ENCODE measurements around the gene DEPP1.

DEPP1 gene

DNA sequence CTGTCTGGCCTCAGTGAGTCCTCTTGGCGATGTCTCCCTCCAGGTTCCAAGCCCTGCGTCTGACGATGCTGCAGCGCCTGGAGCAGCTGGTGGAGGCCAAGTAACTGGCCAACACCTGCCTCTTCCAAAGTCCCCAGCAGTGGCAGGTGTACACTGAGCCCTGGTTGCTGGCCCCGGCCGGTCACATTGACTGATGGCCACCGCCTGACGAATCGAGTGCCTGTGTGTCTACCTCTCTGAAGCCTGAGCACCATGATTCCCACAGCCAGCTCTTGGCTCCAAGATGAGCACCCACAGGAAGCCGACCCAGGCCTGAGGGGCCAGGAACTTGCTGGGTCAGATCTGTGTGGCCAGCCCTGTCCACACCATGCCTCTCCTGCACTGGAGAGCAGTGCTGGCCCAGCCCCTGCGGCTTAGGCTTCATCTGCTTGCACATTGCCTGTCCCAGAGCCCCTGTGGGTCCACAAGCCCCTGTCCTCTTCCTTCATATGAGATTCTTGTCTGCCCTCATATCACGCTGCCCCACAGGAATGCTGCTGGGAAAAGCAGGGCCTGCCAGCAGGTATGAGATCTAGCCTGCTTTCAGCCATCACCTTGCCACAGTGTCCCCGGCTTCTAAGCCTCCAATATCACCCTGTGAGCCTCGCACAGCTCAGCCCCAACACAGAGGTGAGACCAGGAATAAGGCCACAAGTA lies 14.8 kb upstream of the DEPP1 start:
- DNase-seq = no peak

DNA sequence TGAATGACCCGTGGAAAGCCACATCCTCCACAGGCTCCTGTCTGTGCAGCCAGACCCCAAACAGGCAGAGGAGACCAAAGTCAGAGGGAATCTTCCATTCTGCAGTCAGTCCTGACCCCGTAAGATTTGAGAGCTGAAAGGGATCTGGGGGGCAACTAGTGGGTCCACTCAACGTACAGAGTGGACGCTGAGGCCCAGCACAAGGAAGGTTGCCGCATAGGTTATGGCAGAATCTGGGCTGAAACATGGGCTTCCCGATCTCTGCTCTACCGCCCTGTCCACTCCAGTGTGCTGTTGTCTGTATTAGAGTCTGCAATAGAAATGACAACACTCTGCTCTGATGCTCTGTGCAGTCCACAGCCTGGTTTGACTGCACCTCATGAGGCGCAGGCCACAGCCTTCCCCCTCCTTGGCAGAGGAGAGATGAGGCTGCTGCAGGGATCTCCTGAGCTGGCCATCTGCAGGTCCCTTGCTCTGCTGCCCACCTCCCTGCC lies 14.2 kb upstream of the DEPP1 start:
- no peak for DNase-seq

DNA sequence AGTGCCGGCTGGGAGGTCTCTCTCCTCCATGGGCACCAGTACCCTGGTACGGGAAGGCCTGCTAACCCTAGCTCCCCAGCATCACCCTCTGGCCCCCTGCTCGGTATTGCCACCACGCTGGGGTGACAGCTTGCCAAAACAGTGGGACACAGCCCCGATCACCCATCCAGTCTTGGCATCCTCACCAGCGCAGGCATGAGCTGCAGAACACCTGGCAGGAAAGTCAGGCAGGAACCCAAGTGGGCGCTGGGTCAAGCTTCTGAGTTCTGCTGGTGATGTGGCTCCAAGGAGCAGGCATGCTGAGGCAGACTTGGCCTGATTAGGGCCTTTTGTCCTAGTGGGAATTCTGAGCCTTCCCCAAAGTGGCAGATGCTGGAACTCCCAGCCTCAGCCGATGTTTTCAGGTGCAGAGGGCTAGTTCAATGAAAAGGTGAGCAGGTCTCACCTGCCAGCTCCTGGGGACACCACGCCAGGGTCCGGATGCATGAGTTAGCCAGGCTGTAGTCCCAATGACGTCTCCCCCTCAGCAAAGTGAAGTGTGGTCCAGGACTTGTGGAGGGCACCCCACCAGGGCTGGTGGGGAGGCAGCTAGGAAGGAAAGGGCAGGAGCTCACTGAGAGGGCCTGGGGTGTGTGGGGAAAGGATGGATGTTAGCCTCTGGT lies 13.6 kb upstream of the DEPP1 start:
- DNase-seq = no peak

DNA sequence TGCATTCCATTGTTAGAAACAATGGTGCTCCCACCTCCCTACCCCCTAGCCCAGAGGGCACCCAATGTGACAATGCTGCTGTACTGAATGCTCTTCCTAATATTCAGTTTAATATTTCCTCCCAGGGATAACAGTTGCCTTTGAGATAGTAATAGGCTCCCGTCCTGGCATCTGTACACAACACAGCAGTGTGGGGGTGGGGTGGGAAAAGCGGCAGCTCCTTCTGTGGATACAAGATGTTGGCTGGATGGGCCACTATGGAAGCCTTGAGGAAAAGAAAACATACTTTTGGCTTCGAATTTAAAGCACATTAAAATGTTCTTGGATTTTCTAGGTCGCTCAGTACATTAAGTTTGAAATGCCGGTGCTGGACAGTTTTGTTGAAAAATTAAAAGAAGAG lies 13.0 kb upstream of the DEPP1 start:
- no peak for DNase-seq

DNA sequence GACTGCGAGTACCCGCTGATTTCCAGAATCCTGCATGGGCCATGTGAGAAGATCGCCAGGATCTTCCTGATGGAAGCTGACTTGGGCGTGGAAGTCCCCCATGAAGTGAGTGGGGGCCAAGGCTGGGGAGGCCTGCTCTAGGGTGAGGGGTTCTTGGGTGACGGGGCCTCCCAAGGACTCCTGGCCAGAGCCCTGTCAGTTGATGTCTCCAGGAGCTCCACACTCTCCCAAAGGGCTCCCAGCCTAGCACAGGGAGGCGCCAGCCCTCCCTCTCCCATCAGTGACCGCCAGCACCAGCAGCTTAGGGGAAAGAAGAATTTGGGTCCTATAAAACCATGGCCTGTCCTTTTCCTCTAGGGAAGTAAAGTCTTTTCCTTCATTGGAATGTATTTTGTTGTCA lies 12.4 kb upstream of the DEPP1 start:
- no peak for DNase-seq

DNA sequence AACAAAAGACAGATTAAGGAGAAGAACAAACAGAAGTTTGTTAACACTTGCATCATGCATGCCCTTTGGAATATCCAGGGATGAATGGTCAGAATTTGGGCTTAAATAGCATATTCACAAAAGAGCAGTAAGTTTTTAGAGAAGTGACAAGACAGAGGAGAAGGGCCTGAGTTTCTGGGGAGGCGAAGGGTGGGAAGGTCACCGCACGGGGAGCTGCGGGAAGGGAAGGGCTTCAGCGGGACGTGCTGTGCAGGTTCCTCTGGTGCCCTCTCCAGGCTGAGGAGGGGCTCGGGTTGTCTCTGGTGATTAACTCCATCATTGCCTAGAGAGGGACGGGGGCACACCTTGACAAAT lies 11.7 kb upstream of the DEPP1 start:
- DNase-seq = no peak

DNA sequence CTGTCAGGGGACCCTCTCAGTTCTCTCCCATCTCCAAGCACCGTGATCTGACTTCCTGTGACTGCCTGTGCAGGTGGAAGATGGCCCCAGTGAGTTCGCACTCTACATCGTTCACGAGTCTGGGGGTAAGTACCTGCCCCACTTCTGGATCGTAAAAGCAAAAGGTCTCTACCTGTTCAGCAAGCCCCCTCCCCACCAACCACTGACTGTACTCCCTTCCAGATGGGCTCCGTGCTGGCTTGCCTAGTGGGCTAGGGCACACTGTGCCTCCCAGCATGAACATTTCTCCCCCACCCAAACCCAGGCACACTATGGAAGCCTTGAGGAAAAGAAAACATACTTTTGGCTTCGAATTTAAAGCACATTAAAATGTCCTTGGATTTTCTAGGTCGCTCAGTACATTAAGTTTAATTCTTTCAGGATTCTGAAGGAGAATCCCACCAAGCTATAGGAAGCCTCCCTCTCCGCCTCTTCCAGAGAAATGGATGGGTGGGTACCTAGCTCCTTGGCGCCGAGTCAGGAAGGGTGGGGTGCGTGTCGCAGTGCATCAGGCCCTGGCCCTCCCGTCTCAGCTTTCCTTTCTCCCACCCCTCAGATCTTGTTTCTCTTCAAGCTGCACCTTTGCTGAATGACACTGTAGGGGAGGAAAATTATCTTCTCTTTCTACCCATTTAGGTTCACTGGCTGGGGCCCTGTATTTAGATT lies 11.1 kb upstream of the DEPP1 start:
- DNase-seq = no peak

DNA sequence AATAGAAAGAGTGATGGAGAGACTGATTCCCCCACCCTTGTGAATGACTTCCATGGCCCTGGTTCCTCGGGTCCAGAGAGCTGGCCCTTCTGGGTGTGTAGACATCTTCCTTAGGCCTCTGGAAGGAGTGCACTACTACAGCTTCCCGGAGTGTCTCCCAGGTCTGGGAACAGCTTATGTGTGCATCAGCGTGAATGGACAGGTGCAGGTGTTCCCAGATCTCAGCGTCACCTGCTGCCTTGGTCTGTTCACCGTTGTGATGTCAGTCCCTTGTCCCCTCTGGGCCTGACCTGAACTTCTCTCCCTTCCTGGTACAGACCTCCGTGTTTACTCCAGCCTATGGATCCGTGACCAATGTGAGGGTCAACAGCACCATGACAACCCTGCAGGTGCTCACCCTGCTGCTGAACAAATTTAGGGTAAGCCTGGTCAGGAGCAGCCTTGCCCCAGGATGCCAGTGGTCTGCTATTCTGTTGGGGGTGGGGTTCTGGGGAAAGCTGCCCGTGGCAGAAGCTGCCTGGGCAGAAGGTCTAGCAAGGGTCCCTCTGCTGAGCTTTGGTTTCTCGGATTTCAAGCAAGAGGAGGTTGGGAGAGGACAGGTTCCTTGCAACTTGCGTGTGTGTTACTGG lies 10.5 kb upstream of the DEPP1 start:
- DNase-seq = no peak

DNA sequence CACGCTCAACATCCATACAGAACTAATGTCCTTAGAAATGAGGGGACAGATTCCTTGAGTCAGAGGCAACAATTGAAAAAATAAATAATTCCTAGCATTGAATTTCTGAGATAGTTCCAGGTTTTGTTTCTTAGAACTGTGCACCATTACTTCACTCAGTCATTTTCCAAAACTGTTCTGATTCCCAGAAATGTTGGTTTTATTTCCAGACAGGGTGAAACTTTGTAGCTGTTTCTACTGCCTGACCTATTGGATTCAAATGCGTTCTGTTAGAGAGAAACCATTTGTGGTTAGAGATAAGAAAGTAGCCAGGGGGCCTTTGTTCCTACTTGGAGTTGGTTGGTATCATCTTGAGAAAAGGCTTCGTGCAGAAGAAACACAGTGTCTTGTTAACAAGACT lies 8.1 kb upstream of the DEPP1 start:
- no peak for DNase-seq

DNA sequence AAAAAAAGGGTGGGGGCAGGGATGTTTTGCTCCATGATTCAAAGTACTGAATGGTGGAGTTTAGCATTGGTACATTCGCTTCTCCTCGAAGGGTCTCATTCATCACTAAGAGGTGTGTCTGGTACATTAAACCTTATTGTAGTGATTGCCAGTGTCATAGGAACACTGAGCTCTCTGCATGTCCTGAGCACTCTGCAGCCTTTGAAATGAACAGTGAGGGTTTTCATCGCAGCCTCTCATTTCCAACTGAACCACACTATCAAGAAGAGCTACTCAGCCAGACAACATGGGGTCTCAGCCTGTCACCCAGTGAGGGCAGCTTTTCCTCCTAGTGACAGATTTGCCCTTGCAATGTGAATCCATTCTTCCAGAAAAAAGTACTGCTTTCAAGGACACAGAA lies 7.6 kb upstream of the DEPP1 start:
- no peak for DNase-seq

DNA sequence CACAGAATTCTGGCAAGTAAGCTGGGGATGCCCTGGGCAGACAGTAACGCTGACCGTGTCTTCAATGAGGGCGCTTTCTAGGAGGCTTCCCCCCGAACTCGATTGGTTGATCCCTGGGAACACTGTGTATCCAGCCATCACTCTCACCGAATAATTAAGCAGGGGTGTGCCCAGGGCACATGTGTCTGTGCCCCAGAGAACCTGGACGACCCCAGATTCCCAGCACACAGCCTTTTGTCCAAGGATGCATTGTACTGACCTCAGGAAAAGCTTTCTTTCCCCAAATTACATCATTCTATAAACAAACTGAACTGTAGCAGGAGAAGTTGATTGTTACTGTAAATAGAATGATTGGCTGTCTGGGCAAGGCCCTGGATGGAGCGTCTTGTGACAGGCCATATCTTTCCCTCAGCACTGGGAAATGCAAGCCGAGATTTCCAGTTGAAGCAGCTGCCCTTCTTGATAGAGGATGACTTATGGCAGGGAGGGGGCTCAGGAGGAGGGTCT lies 6.6 kb upstream of the DEPP1 start:
- DNase-seq = no peak

DNA sequence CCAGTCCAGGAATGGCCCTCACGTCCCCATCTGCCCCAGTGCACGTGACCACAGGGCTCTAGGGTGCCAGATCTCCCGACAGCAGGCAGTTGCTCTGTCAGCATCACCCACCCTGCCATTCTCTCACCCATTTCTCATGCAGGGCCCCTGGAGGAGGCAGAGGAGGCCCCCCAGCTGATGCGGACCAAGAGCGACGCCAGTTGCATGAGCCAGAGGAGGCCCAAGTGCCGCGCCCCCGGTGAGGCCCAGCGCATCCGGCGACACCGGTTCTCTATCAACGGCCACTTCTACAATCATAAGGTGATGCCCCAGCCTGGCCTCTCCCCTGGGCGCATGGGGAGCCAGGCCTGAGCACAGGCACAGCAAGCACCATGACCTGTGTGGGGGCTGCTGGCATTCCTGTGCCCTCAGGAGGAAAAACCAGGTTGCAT lies 6.1 kb upstream of the DEPP1 start:
- no peak for DNase-seq

DNA sequence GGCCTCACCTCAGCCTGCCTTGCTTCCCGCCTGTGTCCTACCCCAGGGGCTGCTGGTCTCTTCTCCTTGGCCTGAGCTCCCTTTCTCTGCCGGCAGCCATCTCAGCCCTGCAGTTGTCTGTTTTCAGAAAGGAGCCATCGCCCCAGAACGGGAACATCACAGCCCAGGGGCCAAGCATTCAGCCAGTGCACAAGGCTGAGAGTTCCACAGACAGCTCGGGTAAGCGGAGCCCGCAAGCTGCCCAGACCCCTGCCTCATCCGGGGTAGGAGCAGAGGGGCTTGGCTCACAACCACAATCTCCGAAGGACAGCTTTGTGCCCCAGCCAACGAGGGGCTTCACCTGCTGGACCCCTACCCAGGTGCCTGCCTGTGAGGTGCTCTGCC lies 5.3 kb upstream of the DEPP1 start:
- DNase-seq = no peak

DNA sequence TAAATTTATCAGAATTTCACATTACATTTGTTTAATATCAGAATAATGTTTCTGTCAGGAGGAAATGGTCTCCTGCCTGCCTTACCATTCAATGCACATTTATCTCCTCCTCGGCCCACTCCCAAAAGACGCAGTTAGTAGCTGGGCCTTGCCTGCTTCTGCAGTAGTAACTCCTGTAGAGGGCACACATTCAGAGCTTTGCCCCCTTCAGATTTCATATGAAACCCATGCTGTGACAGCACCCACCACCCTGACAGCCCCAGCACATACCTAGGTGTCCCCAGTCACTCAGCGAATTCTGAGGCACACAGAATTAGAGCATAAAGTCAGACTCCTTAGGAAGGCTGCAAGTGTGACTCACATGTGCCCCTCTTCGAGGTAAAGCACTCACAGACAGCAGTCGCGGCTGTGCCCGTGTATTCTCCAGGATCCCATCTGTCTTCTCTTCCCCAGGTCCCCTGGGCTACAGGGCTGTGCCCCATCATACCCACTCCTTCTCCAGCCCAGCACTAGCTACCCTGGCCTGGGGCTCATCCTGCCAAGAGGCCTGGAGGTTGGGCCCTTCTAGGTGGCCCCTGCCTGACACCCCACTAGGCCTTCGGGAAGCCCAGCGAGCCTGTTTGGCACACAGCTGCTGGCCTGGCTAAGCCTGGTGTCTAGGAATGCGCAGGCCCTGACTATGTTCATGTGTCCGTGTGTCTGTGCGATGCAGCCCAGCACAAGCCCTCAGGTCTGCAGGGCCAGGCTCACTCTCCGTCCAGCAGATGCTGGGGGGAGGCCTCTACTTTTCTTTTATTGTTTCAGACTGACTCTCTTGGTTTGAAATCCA lies 4.7 kb upstream of the DEPP1 start:
- DNase-seq = no peak

DNA sequence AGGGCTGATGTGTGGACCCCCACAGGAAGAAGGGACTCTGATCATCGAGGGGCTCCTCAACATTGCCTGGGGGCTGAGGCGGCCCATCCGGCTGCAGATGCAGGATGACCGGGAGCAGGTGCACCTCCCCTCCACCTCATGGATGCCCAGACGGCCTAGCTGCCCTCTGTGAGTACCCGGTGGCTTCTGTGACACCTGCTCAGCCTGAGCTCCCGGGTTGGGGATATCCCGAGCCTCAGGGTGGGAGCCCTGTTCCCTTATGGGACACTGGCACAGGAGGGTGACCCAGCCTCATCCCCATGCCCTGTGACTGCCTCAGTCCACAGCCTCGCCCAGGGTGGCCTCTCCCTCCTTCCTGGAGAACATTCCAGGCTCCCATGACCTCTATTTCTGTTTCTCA lies 3.9 kb upstream of the DEPP1 start:
- DNase-seq = no peak

DNA sequence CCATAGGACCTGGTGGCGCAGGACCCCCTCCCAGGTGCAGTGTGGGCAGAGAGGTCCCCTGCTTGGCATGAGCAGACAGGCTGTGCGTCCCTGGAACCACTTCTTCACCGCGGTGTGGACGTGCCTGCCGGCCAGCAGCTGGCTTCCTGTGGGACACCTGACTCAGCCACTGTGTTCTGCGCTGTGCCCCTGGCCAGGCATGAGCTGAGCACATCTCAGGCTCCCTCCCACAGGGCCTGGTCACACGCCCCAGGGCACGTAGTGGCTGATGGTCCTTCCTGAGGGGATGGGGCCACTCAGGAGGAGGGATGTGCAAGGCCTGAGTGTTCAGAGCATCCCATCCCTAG lies 3.5 kb upstream of the DEPP1 start:
- no peak for DNase-seq

DNA sequence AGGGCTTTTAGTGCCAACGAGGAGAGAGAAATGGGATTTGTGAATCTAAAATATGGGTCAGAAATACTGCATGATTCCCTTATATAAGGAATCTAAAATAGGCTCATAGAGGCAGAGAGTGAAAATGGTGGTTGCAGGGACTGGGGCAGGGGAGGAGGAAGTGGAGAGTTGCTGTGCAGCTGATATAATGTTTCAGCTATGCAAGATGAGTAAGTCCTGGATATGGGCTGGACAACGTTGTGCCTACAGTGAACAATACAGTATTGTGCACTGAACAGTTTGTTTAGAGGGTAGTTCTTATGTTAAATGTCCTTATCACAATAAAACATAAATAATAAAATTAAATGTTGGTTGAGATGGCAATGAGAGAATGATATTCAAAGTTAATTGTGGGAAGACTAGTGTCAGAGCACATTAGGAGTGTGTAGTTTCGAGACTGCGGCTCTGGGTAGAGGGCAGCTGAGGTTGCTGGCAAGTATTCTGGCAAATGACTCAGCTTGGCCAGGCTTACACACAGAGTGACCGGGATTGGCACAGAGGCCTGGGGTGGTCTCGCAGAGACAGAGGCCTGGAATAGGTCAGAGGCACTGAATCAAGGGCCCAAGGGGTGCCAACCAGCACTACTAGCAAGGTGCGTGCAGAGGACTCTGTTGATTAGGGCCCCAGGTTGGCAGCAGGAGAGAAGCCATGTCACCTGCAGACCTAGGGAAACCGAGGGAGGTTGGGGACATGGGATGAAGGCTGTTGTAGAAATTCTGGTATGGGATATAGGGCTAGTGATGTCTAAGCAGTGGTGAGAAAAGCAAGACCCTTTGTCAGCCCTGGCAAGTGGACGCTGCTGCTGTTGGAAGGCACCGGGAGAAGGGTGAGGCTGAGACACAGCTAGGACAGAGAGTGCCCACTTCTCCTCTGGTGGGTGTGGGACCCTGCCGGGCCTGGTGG lies 2.8 kb upstream of the DEPP1 start:
- DNase-seq = no peak

DNA sequence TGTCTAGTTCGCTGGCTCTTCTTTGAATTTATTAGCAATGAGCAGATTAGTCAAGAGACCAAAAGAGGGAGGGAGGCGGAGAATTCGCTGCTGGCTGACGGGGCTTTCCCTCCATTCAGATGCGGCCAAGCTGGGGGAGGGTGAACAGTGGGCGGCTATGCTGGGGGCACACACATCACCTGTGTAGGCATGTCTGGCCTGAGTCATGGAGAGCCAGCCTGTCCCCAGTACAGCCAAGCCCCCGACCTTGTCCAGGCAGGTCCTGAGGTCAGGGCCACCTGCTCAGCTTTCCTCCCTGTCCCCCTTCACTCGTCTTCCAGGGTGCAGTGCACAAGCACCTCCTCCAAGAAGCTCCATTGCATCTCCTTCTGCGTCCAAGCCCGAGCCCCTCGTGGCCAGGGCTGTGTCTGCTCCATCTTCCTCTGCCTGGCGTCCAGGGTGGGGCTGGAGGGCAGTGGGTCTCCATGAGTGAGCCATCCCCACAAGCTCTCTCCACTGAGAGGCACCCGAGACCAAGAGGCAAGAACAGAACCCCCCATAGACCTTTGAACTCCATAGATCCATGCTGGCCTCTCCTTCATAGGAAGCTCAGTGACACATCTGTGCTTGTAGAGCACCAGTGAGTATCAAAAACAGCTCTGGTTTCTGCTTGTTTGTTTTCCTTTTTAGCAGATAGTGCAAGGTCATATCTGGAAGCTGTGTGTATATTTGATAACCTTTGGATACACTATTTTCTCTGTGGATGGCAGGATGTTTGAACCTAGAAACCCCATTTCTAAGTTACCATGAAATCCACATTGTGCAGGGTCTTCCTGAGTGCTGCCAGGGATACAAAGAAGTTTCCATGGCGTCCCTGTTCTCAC lies 1.9 kb upstream of the DEPP1 start:
- no peak for DNase-seq

DNA sequence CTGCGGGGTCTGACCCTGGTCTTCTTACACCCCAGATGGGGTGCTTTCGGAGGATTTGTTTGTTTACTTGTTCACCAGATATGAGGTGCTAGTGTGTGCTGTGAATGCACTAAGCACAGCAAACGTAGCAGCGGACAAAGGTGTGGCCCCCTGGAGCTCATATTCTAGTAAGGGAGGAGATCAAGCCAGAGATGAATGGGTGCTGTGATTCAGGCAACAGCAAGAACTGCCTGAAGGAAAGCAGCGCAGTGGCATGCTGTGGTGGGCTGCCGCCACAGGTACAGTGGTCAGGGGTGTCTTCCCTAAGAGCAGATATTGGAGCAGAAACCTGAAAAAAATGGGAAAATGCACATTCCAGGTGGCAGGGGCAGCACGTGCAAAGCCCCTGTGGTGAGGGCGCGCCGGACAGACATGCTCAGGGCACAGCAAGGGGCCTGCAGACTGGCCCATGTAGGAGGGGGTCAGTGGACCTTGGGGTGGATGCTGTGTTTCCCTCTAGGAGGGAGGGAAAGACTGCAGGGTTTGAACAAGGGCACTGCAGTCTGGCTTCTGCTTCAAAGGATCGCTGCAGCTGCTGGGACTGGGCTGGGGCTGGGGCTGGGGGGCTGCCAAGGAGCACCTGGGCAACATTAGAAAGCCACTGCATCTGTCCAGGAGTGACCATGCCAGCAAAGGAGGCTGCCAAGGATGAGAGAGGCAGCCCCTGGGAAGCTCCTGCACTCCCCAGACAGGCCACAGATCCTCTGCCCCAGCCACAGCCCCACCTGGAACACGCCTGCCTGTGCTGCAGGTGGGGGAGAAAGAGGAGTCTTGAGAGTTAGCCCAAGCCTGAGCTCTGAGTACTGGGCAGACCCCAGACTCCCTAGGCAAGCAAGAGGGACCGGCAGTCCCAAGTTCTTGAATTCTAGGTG lies 927 bp upstream of the DEPP1 start:
- no peak for DNase-seq

DNA sequence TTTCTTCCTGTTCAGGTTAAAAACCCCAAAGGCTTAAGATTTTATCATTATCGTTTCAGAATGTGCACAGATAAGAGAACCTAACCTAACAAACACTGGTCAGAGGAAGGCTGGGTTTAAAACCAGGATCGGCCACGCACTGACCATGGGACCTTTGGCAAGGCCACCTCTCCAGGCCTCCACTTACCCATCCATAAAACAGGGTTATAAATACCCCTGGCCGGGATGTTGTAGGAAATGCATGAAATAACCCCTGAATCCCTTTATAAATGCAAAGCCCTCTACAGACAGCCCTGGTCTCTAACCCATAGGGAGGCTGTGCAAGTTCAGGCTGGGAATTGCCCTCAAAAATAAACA lies 418 bp downstream of the DEPP1 start:
- no peak for DNase-seq
